ENCODE measurements around the gene ADAMTS7.

GRCh38 chr15:78750566-78750965 is 60.7 kb downstream of the ADAMTS7 start:
- TF ChIP-seq POLR2AphosphoS5 (IDR thresholded peaks at IDR 0.05), result no peak
- no peak for TF ChIP-seq CTCF (IDR thresholded peaks at IDR 0.05)
